NCI-H1930 (cell line): ENCODE data around the gene ZNF407.
"Not testable (repeated sequence)": the region's sequence is repeated elsewhere in the genome, so short reads cannot be mapped to it uniquely, and the experiment has no call there.

Source experiments
- DNase-seq, 2 experiments: peaks; one replicate each; lab custom pipeline; 2025; lab: John Stamatoyannopoulos, UW

Gene ZNF407

GRCh38 chr18:74967979-74968378 lies 370.3 kb downstream of the ZNF407 start:
- DNase-seq: no peak

- not testable (repeated sequence) for DNase-seq
These were observed 373.7 kb downstream of the ZNF407 start for GRCh38 chr18:74971358-74971757.

GRCh38 chr18:74971776-74972175 lies 374.1 kb downstream of the ZNF407 start:
- not testable (repeated sequence) for DNase-seq

GRCh38 chr18:74972354-74972753 lies 374.7 kb downstream of the ZNF407 start:
- no peak for DNase-seq

GRCh38 chr18:74975001-74975400 lies 377.3 kb downstream of the ZNF407 start:
- DNase-seq: no peak

- DNase-seq: no peak
These were observed 378.8 kb downstream of the ZNF407 start for GRCh38 chr18:74976331-74976909.

GRCh38 chr18:74977041-74977440 lies 379.4 kb downstream of the ZNF407 start:
- no peak for DNase-seq

GRCh38 chr18:74980669-74981068 lies 383.0 kb downstream of the ZNF407 start:
- no peak for DNase-seq

- DNase-seq: no peak
These were observed 383.8 kb downstream of the ZNF407 start for GRCh38 chr18:74981476-74981875.

- DNase-seq: peak; percentile 77 to 80
These were observed 385.4 kb downstream of the ZNF407 start for GRCh38 chr18:74982946-74983635.

- no peak for DNase-seq
These were observed 391.5 kb downstream of the ZNF407 start for GRCh38 chr18:74989134-74989533.

- DNase-seq: no peak
These were observed 393.0 kb downstream of the ZNF407 start for GRCh38 chr18:74990563-74991081.

GRCh38 chr18:74994502-74995418 lies 397.1 kb downstream of the ZNF407 start:
- no peak for DNase-seq

GRCh38 chr18:74995419-74995736 lies 397.7 kb downstream of the ZNF407 start:
- DNase-seq: no peak

GRCh38 chr18:74996055-74996454 lies 398.4 kb downstream of the ZNF407 start:
- DNase-seq: no peak

GRCh38 chr18:74996996-74997395 lies 399.3 kb downstream of the ZNF407 start:
- no peak for DNase-seq

- no peak for DNase-seq
These were observed 403.2 kb downstream of the ZNF407 start for GRCh38 chr18:75000920-75001319.

- DNase-seq: no peak
These were observed 405.4 kb downstream of the ZNF407 start for GRCh38 chr18:75003039-75003438.

- no peak for DNase-seq
These were observed 406.4 kb downstream of the ZNF407 start for GRCh38 chr18:75003764-75004690.

- no peak for DNase-seq
These were observed 408.0 kb downstream of the ZNF407 start for GRCh38 chr18:75005626-75006025.

- DNase-seq: no peak
These were observed 410.5 kb downstream of the ZNF407 start for GRCh38 chr18:75008186-75008585.

GRCh38 chr18:75009296-75009695 lies 411.6 kb downstream of the ZNF407 start:
- DNase-seq: no peak
